ENCODE data around the gene POLL. TPM values are rescaled to one million over a fixed set of nuclear protein-coding genes. Genes with fewer than 3 reads are reported as not detected.

Gene POLL
- total RNA-seq, 2 donors from 2014 or later = 23.3 to 33.9 TPM

GRCh38 chr10:101568054-101568745 lies 19.9 kb downstream of the POLL start:
- no peak for DNase-seq

GRCh38 chr10:101567165-101568006 lies 20.7 kb downstream of the POLL start:
- Histone ChIP-seq H3K27me3 (peaks cover 45% of the 10 kb centered on the region), H3K36me3 (no peaks in the 10 kb centered on the region), H3K4me3 (no peak overlapping the region), H3K9me3 (no peaks in the 10 kb centered on the region), H3K27ac (no peak overlapping the region), H3K4me1 (peaks cover 10% of the 10 kb centered on the region), H3K9ac (ENCODE audit: low read depth in 2 of 2, low read length in 2 of 2) (no peak overlapping the region)
- no peak for TF ChIP-seq CTCF (IDR thresholded peaks at IDR 0.05)
- no peak for DNase-seq
- intact Hi-C loops (cut with DNase I) = loop anchor here (2.0 to 10.0 kb wide), 2 partner anchors 123 to 355 kb away; no protein-coding TSS in a partner anchor

More at GRCh38 chr10:101568054-101568745, 19.9 kb downstream of the POLL start:
- Histone ChIP-seq H3K27ac (no peak overlapping the region), H3K9me3 (no peaks in the 10 kb centered on the region), H3K27me3 (peaks cover 45% of the 10 kb centered on the region), H3K9ac (ENCODE audit: low read depth in 2 of 2, low read length in 2 of 2) (no peak overlapping the region), H3K36me3 (no peaks in the 10 kb centered on the region), H3K4me1 (peaks cover 10% of the 10 kb centered on the region), H3K4me3 (no peak overlapping the region)
- TF ChIP-seq CTCF (IDR thresholded peaks at IDR 0.05) = no peak
- intact Hi-C loops (cut with DNase I) = loop anchor here (2.0 to 10.0 kb wide), 2 partner anchors 123 to 355 kb away; no protein-coding TSS in a partner anchor

GRCh38 chr10:101566333-101567164 lies 21.5 kb downstream of the POLL start:
- no peaks in the 10 kb centered on the region for H3K36me3 ChIP-seq
- H3K27me3 ChIP-seq = peaks cover 45% of the 10 kb centered on the region
- H3K4me3 ChIP-seq = no peak overlapping the region
- H3K27ac ChIP-seq = no peak overlapping the region
- H3K9ac ChIP-seq (ENCODE audit: low read depth in 2 of 2, low read length in 2 of 2) = no peak overlapping the region
- H3K9me3 ChIP-seq = no peaks in the 10 kb centered on the region
- DNase-seq = no peak
- no peak for TF ChIP-seq CTCF (IDR thresholded peaks at IDR 0.05)
- intact Hi-C loops (cut with DNase I) = loop anchor here (10.0 kb wide), 1 partner anchor 122 kb away; no protein-coding TSS in a partner anchor
- H3K4me1 ChIP-seq = peaks cover 10% of the 10 kb centered on the region

GRCh38 chr10:101565936-101566332 lies 22.1 kb downstream of the POLL start:
- DNase-seq = peak; percentile 9
- Histone ChIP-seq H3K9ac (ENCODE audit: low read depth in 2 of 2, low read length in 2 of 2) (no peak overlapping the region), H3K27me3 (peaks cover 45% of the 10 kb centered on the region), H3K27ac (no peak overlapping the region), H3K9me3 (no peaks in the 10 kb centered on the region), H3K36me3 (no peaks in the 10 kb centered on the region), H3K4me1 (peaks cover 10% of the 10 kb centered on the region), H3K4me3 (no peak overlapping the region)
- intact Hi-C loops (cut with DNase I) = loop anchor here (10.0 kb wide), 1 partner anchor 121 kb away; no protein-coding TSS in a partner anchor
- TF ChIP-seq CTCF (IDR thresholded peaks at IDR 0.05) = no peak
